Duodenal mucosa (tissue), 2 donors: Measurements from ENCODE around the gene ANK3.

Experiments used
- H3K27ac ChIP-seq: one replicate; pipeline ENCODE4 v1.7.0; 2013; ENCODE audit warnings: low read depth, low read length
- H3K27me3 ChIP-seq, 2 donors: one replicate each; pipeline ENCODE4 v1.7.0; 2013; ENCODE audit warnings: low read length in 2 of 2, control low read depth in 1 of 2; ENCODE audit not compliant: insufficient read depth in 2 of 2, control insufficient read depth in 1 of 2
- H3K36me3 ChIP-seq, 2 donors: one replicate each; pipeline ENCODE4 v1.7.0; 2013; ENCODE audit warnings: low read length in 2 of 2, control low read depth in 1 of 2; ENCODE audit not compliant: insufficient read depth in 2 of 2, control insufficient read depth in 1 of 2
- H3K4me1 ChIP-seq, 2 donors: one replicate each; pipeline ENCODE4 v1.7.0; 2013; ENCODE audit warnings: low read length in 2 of 2, control low read depth in 1 of 2; ENCODE audit not compliant: insufficient read depth in 2 of 2, control insufficient read depth in 1 of 2
- H3K4me3 ChIP-seq, 2 donors: one replicate each; pipeline ENCODE4 v1.7.0; 2013; ENCODE audit warnings: low read length in 2 of 2, low read depth in 1 of 2
- H3K9ac ChIP-seq, 2 donors: one replicate each; pipeline ENCODE4 v1.7.0; 2013; ENCODE audit warnings: low read length in 2 of 2, low read depth in 1 of 2
- H3K9me3 ChIP-seq, 2 donors: one replicate each; pipeline ENCODE4 v1.7.0; 2013; ENCODE audit warnings: low read length in 2 of 2, control low read depth in 1 of 2; ENCODE audit not compliant: control insufficient read depth in 1 of 2

Gene ANK3

DNA sequence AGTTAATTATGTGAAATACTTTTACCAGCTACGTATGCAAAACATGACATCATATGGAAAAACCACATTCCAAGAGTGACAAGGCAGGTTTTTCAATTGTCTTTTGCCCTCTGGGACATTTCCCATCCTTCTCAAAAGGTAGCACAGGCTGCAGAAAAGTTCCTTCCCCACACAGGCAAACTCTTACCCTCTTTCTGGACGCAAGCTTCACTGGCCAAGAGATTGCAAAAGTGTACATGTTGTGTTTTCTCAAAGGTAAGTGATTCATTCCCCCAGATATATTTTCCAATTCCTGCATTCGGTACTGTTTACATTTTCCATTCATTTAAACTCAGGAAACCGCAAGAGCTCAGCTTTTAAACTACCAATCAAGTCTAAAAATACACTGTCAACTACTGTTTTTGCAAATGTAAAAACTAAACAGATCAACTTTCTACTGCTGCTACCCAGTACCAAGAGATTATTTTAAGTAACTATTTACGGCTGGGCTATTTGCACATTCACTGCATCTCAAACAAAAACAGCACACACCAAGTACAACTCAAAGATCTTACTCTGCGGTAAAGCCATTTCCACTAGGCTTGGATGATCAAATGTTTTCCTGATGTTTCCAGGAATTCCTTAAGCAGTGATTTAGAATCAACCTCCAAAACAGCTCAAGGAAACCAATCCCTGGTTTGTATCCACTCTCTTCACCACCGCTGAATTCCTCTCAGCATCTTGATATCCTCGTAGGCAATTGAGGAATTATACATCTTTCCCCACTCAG is 249.7 kb downstream of the ANK3 start:
- Histone ChIP-seq H3K4me3 (peak overlapping the region; percentile 52 to 60), H3K4me1 (peaks cover 18 to 21% of the 10 kb centered on the region in 2 donors), H3K9me3 (no peaks in the 10 kb centered on the region), H3K27ac (peak overlapping the region; percentile 52), H3K27me3 (no peaks in the 10 kb centered on the region), H3K36me3 (no peaks in the 10 kb centered on the region), H3K9ac (peak overlapping the region; percentile 15 to 27)

DNA sequence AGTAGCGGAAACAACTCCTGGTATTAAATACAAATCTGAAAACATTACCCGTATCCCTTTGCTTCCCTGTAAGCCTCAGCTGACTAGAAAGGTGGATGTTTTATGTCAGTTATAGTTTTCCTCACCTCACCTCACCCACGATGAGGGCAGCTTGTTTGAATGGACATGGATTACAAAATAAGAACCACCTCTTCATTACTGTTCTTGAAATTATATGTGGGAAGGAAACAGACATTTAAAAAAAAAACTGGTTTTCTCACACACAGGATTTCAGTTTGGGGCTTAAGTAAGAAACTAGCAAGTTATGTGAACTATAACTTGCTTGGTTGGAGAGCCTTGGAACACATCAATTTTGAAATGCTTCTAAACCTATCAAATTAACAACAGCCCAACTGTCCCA is 250.4 kb downstream of the ANK3 start:
- H3K27me3 ChIP-seq: no peaks in the 10 kb centered on the region
- peak overlapping the region; percentile 52 to 60 for H3K4me3 ChIP-seq
- H3K9ac ChIP-seq: peak overlapping the region; percentile 15 to 27
- H3K4me1 ChIP-seq: peaks cover 18 to 21% of the 10 kb centered on the region in 2 donors
- H3K27ac ChIP-seq: no peak overlapping the region
- H3K36me3 ChIP-seq: no peaks in the 10 kb centered on the region
- H3K9me3 ChIP-seq: no peaks in the 10 kb centered on the region

DNA sequence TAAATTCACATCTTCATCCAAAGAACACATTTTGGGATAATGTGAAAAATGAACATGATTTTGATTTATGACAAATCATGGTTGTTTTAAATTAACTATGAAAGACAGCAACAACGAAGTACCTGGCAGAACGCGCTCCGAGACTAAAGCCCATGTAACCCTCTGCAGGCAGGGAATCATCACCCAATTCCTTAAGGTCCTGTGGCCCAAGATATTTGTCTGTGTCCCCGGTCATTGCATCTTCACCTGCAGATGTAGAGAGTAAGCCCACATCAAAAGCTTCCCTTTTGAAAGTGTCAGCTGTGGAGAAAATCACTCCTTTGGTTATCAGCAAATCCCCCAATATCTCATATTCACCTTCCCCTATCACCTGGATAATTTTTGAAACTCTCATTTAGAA is 250.8 kb downstream of the ANK3 start:
- H3K36me3 ChIP-seq: no peaks in the 10 kb centered on the region

DNA sequence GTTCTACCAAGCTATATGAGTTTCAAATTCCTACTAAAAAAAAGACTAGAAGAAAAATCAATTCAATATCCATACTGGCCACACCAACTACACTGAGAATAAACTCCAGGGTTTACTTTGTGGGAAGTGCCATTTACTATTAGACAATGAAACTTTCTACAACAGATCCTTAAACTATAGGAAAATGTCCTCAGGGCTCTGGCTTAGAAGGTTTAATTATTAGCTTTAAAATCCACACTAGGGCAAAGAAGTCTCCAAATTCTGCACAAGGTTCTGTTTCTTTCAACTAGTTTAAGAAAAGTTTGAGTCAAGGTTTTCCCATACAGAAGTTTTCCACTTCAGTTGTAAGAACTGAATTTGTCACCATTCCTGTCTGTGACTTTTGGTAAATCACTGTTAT is 251.6 kb downstream of the ANK3 start:
- Histone ChIP-seq H3K27me3 (no peaks in the 10 kb centered on the region), H3K4me1 (peaks cover 18 to 21% of the 10 kb centered on the region in 2 donors), H3K4me3 (peak overlapping the region in 1 of 2 donors; percentile 60), H3K27ac (no peak overlapping the region), H3K9me3 (no peaks in the 10 kb centered on the region), H3K36me3 (no peaks in the 10 kb centered on the region), H3K9ac (no peak overlapping the region)

More for the DNA sequence above, 250.8 kb downstream of the ANK3 start:
- H3K9ac ChIP-seq: peak overlapping the region in 1 of 2 donors; percentile 27
- H3K9me3 ChIP-seq: no peaks in the 10 kb centered on the region
- peak overlapping the region; percentile 52 to 60 for H3K4me3 ChIP-seq
- H3K4me1 ChIP-seq: peaks cover 18 to 21% of the 10 kb centered on the region in 2 donors
- no peaks in the 10 kb centered on the region for H3K27me3 ChIP-seq
- no peak overlapping the region for H3K27ac ChIP-seq

DNA sequence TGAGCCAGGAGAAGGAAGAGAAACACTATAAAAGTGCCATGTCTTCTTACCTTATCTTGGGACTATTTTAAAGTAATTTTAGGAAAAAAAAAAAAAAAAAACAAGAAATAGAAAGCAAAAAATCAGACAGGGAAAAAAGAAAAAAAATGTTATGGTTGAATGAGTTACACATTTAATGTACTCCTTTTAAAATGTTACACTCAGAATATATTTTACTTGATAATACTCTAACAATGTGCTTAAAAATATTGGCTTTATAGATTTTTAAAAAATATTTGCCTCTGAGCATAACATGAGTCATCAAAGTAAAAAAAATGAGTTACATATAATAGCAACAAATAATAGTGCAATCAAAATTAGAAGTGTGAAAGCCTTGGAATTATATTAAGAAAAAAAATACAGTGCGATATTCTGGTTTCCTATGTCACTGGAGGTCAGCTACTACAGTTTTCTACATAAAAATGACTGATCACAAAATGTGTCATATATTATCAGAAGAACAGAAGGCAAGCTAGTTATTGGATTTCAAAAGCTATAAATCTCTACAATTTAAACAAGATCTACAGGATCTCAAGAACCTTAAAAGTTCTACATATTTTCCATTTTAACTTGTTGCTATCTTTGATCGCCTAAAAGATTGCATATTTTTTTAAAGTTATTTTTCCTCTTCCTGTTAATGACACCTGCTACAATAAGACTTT is 252.2 kb downstream of the ANK3 start:
- Histone ChIP-seq H3K27ac (no peak overlapping the region), H3K27me3 (no peaks in the 10 kb centered on the region), H3K36me3 (no peaks in the 10 kb centered on the region), H3K4me1 (peaks cover 18 to 21% of the 10 kb centered on the region in 2 donors), H3K4me3 (no peak overlapping the region), H3K9ac (no peak overlapping the region), H3K9me3 (no peaks in the 10 kb centered on the region)

DNA sequence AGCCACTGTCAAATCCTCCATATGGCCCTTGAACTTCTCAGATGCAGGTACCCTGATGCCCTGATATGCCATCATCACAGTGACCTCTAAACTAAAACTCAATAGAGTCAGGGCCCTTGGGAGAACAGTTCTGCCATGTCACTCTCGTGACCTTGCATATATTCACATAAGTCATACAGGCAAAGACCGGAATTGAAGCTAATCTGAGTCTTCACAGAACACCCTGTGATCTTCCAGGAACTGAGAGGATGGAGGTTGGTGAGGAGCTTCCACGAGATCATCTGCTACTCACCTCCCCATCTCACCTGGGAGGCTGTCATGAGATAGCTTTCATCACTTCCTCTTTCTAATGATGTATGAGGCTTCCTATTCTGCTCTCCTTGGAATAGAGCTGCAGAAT is 254.7 kb downstream of the ANK3 start:
- Histone ChIP-seq H3K27me3 (no peaks in the 10 kb centered on the region), H3K4me1 (peaks cover 0 to 8% of the 10 kb centered on the region in 2 donors), H3K9ac (no peak overlapping the region), H3K9me3 (no peaks in the 10 kb centered on the region), H3K4me3 (no peak overlapping the region), H3K36me3 (no peaks in the 10 kb centered on the region), H3K27ac (no peak overlapping the region)

DNA sequence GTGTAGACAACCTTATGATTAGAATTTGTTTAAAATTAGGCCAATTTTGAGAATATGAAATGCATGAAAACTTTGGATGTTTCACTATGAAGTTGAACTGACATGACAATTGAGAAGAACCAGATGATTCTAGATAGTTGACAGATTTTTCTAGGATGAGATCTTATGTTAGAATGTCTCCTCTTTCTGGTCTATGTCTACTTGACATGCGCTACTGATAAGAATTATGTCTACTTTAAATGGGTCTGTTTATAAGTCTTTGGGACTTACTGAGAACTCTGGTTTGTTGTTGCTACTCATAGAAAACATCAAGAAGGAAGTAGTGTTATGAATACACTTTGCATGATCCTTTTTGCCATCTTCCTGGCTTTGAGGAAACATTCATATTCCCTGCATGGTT is 255.1 kb downstream of the ANK3 start:
- H3K27ac ChIP-seq: no peak overlapping the region
- peaks cover 0 to 7% of the 10 kb centered on the region in 2 donors for H3K4me1 ChIP-seq
- H3K4me3 ChIP-seq: no peak overlapping the region
- H3K9ac ChIP-seq: no peak overlapping the region
- H3K27me3 ChIP-seq: no peaks in the 10 kb centered on the region
- H3K9me3 ChIP-seq: no peaks in the 10 kb centered on the region
- H3K36me3 ChIP-seq: no peaks in the 10 kb centered on the region

DNA sequence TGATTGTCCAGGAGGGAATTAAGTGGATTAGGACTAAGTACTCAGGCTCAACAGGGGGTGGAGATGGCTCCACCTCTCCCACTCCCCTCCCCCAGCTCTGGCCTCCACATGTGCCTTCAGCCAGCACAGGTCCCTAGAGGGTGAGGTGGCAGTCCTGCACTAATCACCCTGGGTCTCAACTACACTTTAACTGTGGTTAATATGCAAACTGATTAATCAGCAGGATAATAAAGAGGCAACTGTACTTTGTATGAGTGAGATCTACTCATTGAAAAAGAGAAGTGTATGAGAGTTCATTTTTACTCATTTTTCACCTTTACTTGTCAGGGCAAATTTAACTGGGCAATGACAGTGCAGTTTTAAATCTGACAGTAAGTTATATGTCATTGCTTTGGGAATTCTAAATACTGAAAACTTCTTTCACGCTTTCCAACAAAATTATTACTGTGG is 259.5 kb downstream of the ANK3 start:
- Histone ChIP-seq H3K27ac (no peak overlapping the region), H3K27me3 (no peaks in the 10 kb centered on the region), H3K9ac (no peak overlapping the region), H3K9me3 (no peaks in the 10 kb centered on the region), H3K4me3 (no peak overlapping the region), H3K36me3 (no peaks in the 10 kb centered on the region), H3K4me1 (peaks cover 0 to 7% of the 10 kb centered on the region in 2 donors)

DNA sequence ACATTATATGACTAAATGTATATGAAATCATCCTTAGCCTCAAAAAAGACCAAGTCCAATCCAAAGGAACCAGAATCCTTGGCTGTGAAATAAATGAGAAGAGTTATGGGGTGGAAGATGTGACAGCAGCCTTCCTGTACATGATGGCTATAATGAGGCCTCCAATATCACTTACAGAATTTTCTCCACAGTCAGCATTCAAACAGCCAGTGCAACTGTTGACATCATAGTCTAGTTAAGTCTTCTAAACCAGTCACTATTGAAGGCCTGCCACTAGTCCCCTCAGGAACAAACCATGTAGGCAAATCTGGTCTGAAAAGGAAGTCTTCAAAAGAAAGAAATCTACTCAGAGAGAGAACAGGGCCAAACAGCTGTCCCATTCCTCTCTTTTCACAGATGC is 263.8 kb downstream of the ANK3 start:
- peaks cover 0 to 7% of the 10 kb centered on the region in 2 donors for H3K4me1 ChIP-seq
- H3K4me3 ChIP-seq: no peak overlapping the region
- H3K27ac ChIP-seq: no peak overlapping the region
- H3K9me3 ChIP-seq: no peaks in the 10 kb centered on the region
- no peak overlapping the region for H3K9ac ChIP-seq
- no peaks in the 10 kb centered on the region for H3K36me3 ChIP-seq
- no peaks in the 10 kb centered on the region for H3K27me3 ChIP-seq

DNA sequence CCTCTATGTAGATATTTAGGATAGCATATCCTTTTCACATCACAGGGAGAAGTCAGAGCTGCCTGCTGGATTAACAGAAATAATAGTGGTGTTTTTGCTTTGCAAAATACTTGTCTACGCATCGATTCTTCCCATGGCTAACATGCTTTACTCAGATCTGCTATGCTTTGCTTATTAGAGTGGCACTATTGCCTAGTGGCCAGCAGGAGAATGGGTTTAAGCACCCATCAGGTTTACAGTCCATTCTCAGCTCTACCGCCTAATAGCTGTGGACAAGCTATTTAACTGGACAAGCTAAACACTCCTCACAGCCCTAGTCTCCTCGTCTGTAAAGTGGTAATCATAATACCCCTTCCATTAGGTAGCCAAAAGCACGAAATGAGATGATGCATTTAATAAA is 265.1 kb downstream of the ANK3 start:
- H3K27ac ChIP-seq: no peak overlapping the region

More for the DNA sequence above, 265.1 kb downstream of the ANK3 start:
- no peaks in the 10 kb centered on the region for H3K4me1 ChIP-seq
- no peaks in the 10 kb centered on the region for H3K36me3 ChIP-seq
- no peaks in the 10 kb centered on the region for H3K27me3 ChIP-seq
- no peak overlapping the region for H3K9ac ChIP-seq
- no peaks in the 10 kb centered on the region for H3K9me3 ChIP-seq
- H3K4me3 ChIP-seq: no peak overlapping the region
